HEK293T (cell line): ENCODE measurements around the gene FUBP1.

ENCODE experiments used
- CTCF ChIA-PET: fragments of 350-600 bp; formaldehyde crosslinking; extraction: SDS; loops from one replicate; lab custom pipeline; 2021; ENCODE audit warnings: antibody characterized with exemption, inconsistent platforms; lab: Yijun Ruan, JAX
- POLR2A ChIA-PET: fragments of 350-600 bp; formaldehyde crosslinking; extraction: SDS; loops from one replicate; lab custom pipeline; 2020; ENCODE audit warnings: antibody characterized with exemption, inconsistent platforms; lab: Yijun Ruan, JAX
- DNase-seq: peaks from one replicate; pipeline ENCODE4 v3.0.0; 2012; ENCODE audit warnings: mixed read lengths; ENCODE audit errors: extremely low spot score
- ARNT ChIP-seq: fragments of 450-650 bp; IDR thresholded peaks from 2 replicates; pipeline ENCODE4 v1.6.1; 2017; ENCODE audit warnings: mild to moderate bottlenecking
- BHLHE40 ChIP-seq: fragments of 450-650 bp; IDR thresholded peaks from 2 replicates; pipeline ENCODE4 v1.6.1; 2016; ENCODE audit warnings: mild to moderate bottlenecking, moderate library complexity, borderline replicate concordance
- CTBP1 ChIP-seq: fragments of 450-650 bp; IDR thresholded peaks from 2 replicates; pipeline ENCODE4 v1.6.1; 2016; ENCODE audit warnings: borderline replicate concordance
- ELF4 ChIP-seq: fragments of 450-650 bp; IDR thresholded peaks from 2 replicates; pipeline ENCODE4 v1.6.1; 2017; ENCODE audit warnings: antibody characterized with exemption
- FOXA1 ChIP-seq: fragments of 450-650 bp; IDR thresholded peaks from 2 replicates; pipeline ENCODE4 v1.6.1; 2016; ENCODE audit warnings: mild to moderate bottlenecking
- FOXK2 ChIP-seq: fragments of 450-650 bp; IDR thresholded peaks from 2 replicates; pipeline ENCODE4 v1.6.1; 2016; ENCODE audit warnings: mild to moderate bottlenecking
- FOXM1 ChIP-seq: fragments of 450-650 bp; IDR thresholded peaks from 2 replicates; pipeline ENCODE4 v1.6.1; 2017; ENCODE audit warnings: mild to moderate bottlenecking, borderline replicate concordance
- HDGF ChIP-seq: fragments of 450-650 bp; IDR thresholded peaks from 2 replicates; pipeline ENCODE4 v1.6.1; 2017; ENCODE audit warnings: antibody characterized with exemption, borderline replicate concordance
- L3MBTL2 ChIP-seq: fragments of 450-650 bp; conservative IDR thresholded peaks from 2 replicates; pipeline ENCODE4 v1.6.1; 2016; ENCODE audit warnings: mild to moderate bottlenecking
- LEF1 ChIP-seq: fragments of 450-650 bp; IDR thresholded peaks from 2 replicates; pipeline ENCODE4 v1.6.1; 2017; ENCODE audit warnings: mild to moderate bottlenecking, borderline replicate concordance
- NFRKB ChIP-seq: fragments of 450-650 bp; IDR thresholded peaks from 2 replicates; pipeline ENCODE4 v1.6.1; 2016; ENCODE audit warnings: mild to moderate bottlenecking, moderate library complexity
- PKNOX1 ChIP-seq: fragments of 450-650 bp; IDR thresholded peaks from 2 replicates; pipeline ENCODE4 v1.6.1; 2016
- SP1 ChIP-seq: fragments of 450-650 bp; IDR thresholded peaks from 2 replicates; pipeline ENCODE4 v1.6.1; 2017
- SUZ12 ChIP-seq: fragments of 450-650 bp; IDR thresholded peaks from 2 replicates; pipeline ENCODE4 v1.6.1; 2016; ENCODE audit warnings: mild to moderate bottlenecking
- TARDBP ChIP-seq: fragments of 450-650 bp; IDR thresholded peaks from 2 replicates; pipeline ENCODE4 v1.6.1; 2016
- ZNF384 ChIP-seq: fragments of 450-650 bp; IDR thresholded peaks from 2 replicates; pipeline ENCODE4 v1.6.1; 2016

Gene FUBP1

DNA sequence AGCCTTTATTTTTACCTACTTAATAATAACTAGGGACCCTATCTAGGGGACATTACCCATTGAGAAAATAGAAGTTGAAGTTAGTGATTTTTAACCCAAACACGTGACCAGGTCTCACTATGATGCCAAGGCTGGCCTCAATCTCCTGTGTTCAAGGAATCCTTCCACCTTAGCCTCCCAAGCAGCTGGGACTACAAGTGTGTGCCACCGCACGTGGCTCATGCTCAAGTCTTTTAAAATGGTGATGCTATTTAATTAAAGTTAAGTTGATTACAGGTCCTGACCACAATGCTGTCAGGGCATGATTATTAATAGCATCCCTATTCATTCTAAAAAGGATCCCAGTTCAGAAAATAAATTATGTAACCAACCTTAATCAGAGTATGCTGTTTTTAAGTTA is 25.0 kb downstream of the FUBP1 start:
- DNase-seq: no peak
- TF ChIP-seq LEF1 (no peak), PKNOX1 (no peak), CTBP1 (no peak), FOXA1 (no peak), NFRKB (no peak), FOXM1 (no peak), ELF4 (no peak), HDGF (no peak), FOXK2 (no peak), SP1 (no peak), ZNF384 (no peak), SUZ12 (no peak), BHLHE40 (no peak), TARDBP (no peak), ARNT (no peak), L3MBTL2 (no peak)
- POLR2A ChIA-PET: no interaction called here
- CTCF ChIA-PET: no interaction called here

- POLR2A ChIA-PET: no interaction called here
- CTCF ChIA-PET: no interaction called here
- no peak for DNase-seq
- TF ChIP-seq SP1 (no peak), BHLHE40 (no peak), ZNF384 (no peak), FOXM1 (no peak), CTBP1 (no peak), L3MBTL2 (no peak), FOXA1 (no peak), SUZ12 (no peak), HDGF (no peak), LEF1 (no peak), NFRKB (no peak), TARDBP (no peak), ELF4 (no peak), FOXK2 (no peak), PKNOX1 (no peak), ARNT (no peak)
Measured at GRCh38 chr1:77951328-77951727, 27.5 kb downstream of the FUBP1 start.

- TF ChIP-seq FOXK2 (no peak), LEF1 (no peak), SUZ12 (no peak), ARNT (no peak), SP1 (no peak), TARDBP (no peak), HDGF (no peak), ELF4 (no peak), FOXM1 (no peak), L3MBTL2 (no peak), NFRKB (no peak), CTBP1 (no peak), BHLHE40 (no peak), PKNOX1 (no peak), FOXA1 (no peak)
- ChIA-PET CTCF (interaction anchor here (0.7 kb wide), 1 partner anchor 889 kb away, joined by 3 read pairs; no protein-coding TSS in a partner anchor), POLR2A (no interaction called here)
- no peak for DNase-seq
Measured at GRCh38 chr1:77950873-77951272, 28.0 kb downstream of the FUBP1 start.

- POLR2A ChIA-PET: no interaction called here
- DNase-seq: peak; percentile 39
- CTCF ChIA-PET: no interaction called here
Measured at GRCh38 chr1:77948841-77949424, 29.9 kb downstream of the FUBP1 start.

More at GRCh38 chr1:77948841-77949424, 29.9 kb downstream of the FUBP1 start:
- TF ChIP-seq HDGF: no peak
- TF ChIP-seq FOXM1: no peak
- no peak for TF ChIP-seq CTBP1
- no peak for TF ChIP-seq SP1
- TF ChIP-seq BHLHE40: no peak
- no peak for TF ChIP-seq FOXK2
- no peak for TF ChIP-seq PKNOX1
- no peak for TF ChIP-seq NFRKB
- TF ChIP-seq ELF4: no peak
- no peak for TF ChIP-seq LEF1
- no peak for TF ChIP-seq ZNF384
- TF ChIP-seq L3MBTL2: no peak
- TF ChIP-seq ARNT: no peak
- no peak for TF ChIP-seq TARDBP
- no peak for TF ChIP-seq FOXA1
- TF ChIP-seq SUZ12: no peak
